Esophagus muscularis mucosa (tissue), 4 donors: ENCODE results near the gene BMAL2.

Experiments used
- CTCF ChIP-seq, 3 experiments: fragments of 200-600 bp in 2 of 3; fragments of 450-650 bp in 1 of 3; sonication (generic) in 2 of 3; IDR thresholded peaks; one replicate each; pipeline ENCODE4 v1.5.1; 2017 to 2019; ENCODE audit warnings: antibody characterized with exemption in 3 of 3, mild to moderate bottlenecking in 2 of 3, moderate library complexity in 1 of 3
- EP300 ChIP-seq: sonication (generic); formaldehyde crosslinking; IDR thresholded peaks from one replicate; pipeline ENCODE4 v1.6.1; 2017; ENCODE audit warnings: antibody characterized with exemption
- POLR2A ChIP-seq: fragments of 450-650 bp; IDR thresholded peaks from one replicate; pipeline ENCODE4 v1.6.1; 2017; ENCODE audit warnings: antibody characterized with exemption, moderate library complexity, mild to moderate bottlenecking, low read depth
- POLR2AphosphoS5 ChIP-seq, 2 donors: sonication (generic); formaldehyde crosslinking; IDR thresholded peaks; one replicate each; pipeline ENCODE4 v1.6.1; 2017; ENCODE audit warnings: antibody characterized with exemption in 2 of 2

- TF ChIP-seq POLR2A (no peak), CTCF (IDR thresholded peaks at IDR 0.05) (no peak), POLR2AphosphoS5 (IDR thresholded peaks at IDR 0.05) (no peak), EP300 (no peak)
Observed at GRCh38 chr12:27361372-27361771, 28.7 kb downstream of the BMAL2 start.
